K562 (cell line): ENCODE results near the gene PRICKLE2. TPM values are rescaled to one million over a fixed set of nuclear protein-coding genes. Genes with fewer than 3 reads are reported as not detected.

Experiments
- ATAC-seq: fragments of 200-7000 bp; cut with Tn5 transposase; 3 replicates; pipeline ENCODE4 v1.9.1; 2020; ENCODE audit warnings: moderate library complexity
- BruUV-seq: library from RNA; stranded (reverse); fragments of 400-500 nt; replicated peaks from 2 replicates; lab custom pipeline; 2021; lab: Mats Ljungman, UMichigan
- CTCF ChIA-PET: fragments of 300-600 bp; formaldehyde crosslinking; extraction: SDS; loops from one replicate; lab custom pipeline; 2021; ENCODE audit warnings: low intra/inter-chr PET ratio; lab: Yijun Ruan, JAX
- POLR2A ChIA-PET: fragments of 300-600, 350-650 bp; sonication (Branson Sonifier 250); formaldehyde crosslinking; extraction: SDS; loops from one replicate; lab custom pipeline; 2021; ENCODE audit warnings: antibody characterized with exemption, inconsistent platforms; lab: Yijun Ruan, JAX
- DNase-seq, 4 experiments: peaks; one replicate each; pipeline versions ENCODE4 v3.0.0 to v3.0.0-alpha.2; 2011 to 2018; ENCODE audit warnings: low spot score in 3 of 4, mixed read lengths in 3 of 4; ENCODE audit errors: extremely low read depth in 1 of 4
- FAIRE-seq: peaks from 2 replicates; lab custom pipeline; 2011; peaks lifted over from hg19 to GRCh38; lab: Jason Lieb, UNC
- H2AFZ ChIP-seq: 2 replicates; pipeline ENCODE4 v1.6.0; 2011; ENCODE audit warnings: low read depth, low read length, control low read depth, inconsistent platforms
- H3K27ac ChIP-seq: fragments of 200-600 bp; 3 replicates; pipeline ENCODE4 v1.8.0; 2011; ENCODE audit warnings: low read depth, mild to moderate bottlenecking, control low read depth, inconsistent platforms, low read length, moderate library complexity, mixed read lengths; ENCODE audit errors: extremely low read depth
- H3K27me3 ChIP-seq, 2 experiments: fragments of 300-600 bp in 1 of 2; 2 replicates in 1 of 2; 3 replicates in 1 of 2; pipeline versions ENCODE4 v1.6.0 to v1.8.0; 2011; ENCODE audit warnings: inconsistent platforms in 2 of 2, low read length in 2 of 2, mild to moderate bottlenecking in 1 of 2, mixed read lengths in 1 of 2, moderate library complexity in 1 of 2; ENCODE audit not compliant: control insufficient read depth in 2 of 2, insufficient read depth in 2 of 2
- H3K36me3 ChIP-seq: fragments of 300-600 bp; 3 replicates; pipeline ENCODE4 v1.8.0; 2011; ENCODE audit warnings: mild to moderate bottlenecking, low read length, inconsistent platforms; ENCODE audit not compliant: control insufficient read depth, insufficient read depth
- H3K4me1 ChIP-seq, 2 experiments: fragments of 200-600 bp in 1 of 2; replicated peaks in 1 of 2; 2 replicates in 1 of 2; 3 replicates in 1 of 2; pipeline versions ENCODE4 v1.5.1 to v1.8.0; 2011; ENCODE audit warnings: inconsistent platforms in 2 of 2, low read length in 2 of 2, mild to moderate bottlenecking in 1 of 2, mixed read lengths in 1 of 2, moderate library complexity in 1 of 2; ENCODE audit not compliant: control insufficient read depth in 2 of 2, insufficient read depth in 2 of 2
- H3K4me2 ChIP-seq: 2 replicates; pipeline ENCODE4 v1.6.1; 2011; ENCODE audit warnings: low read length, control low read depth, inconsistent platforms, mixed read lengths; ENCODE audit not compliant: insufficient read depth
- H3K4me3 ChIP-seq: fragments of 200-600 bp; sonication (generic), shearing (Covaris generic); 2 replicates; pipeline ENCODE4 v1.5.1; 2016; ENCODE audit warnings: control low read depth, inconsistent platforms
- H3K79me2 ChIP-seq: fragments of 200-600 bp; 3 replicates; pipeline ENCODE4 v1.8.0; 2011; ENCODE audit warnings: low read length, inconsistent platforms; ENCODE audit not compliant: control insufficient read depth, insufficient read depth
- H3K9ac ChIP-seq, 2 experiments: 2 replicates each; pipeline versions ENCODE4 v1.6.0 to v1.6.1; 2011; ENCODE audit warnings: low read depth in 2 of 2, low read length in 2 of 2, control low read depth in 1 of 2, inconsistent platforms in 1 of 2, mild to moderate bottlenecking in 1 of 2, mixed read lengths in 1 of 2; ENCODE audit not compliant: insufficient read depth in 1 of 2
- H3K9me1 ChIP-seq: one replicate; pipeline ENCODE4 v1.6.0; 2011; ENCODE audit warnings: inconsistent platforms, mild to moderate bottlenecking, low read length, moderate library complexity; ENCODE audit not compliant: control insufficient read depth, insufficient read depth
- H3K9me3 ChIP-seq: replicated peaks from 2 replicates; pipeline ENCODE4 v1.5.1; 2011; ENCODE audit warnings: low read depth, low read length, inconsistent platforms; ENCODE audit not compliant: control insufficient read depth, insufficient read depth
- H4K20me1 ChIP-seq: replicated peaks from 2 replicates; pipeline ENCODE4 v1.6.1; 2011; ENCODE audit warnings: low read length, inconsistent platforms, mixed read lengths; ENCODE audit not compliant: control insufficient read depth, insufficient read depth
- CREB3L1 ChIP-seq: fragments of 450-650 bp; IDR thresholded peaks from 2 replicates; pipeline ENCODE4 v1.6.1; 2014; ENCODE audit warnings: low read depth, mild to moderate bottlenecking, moderate library complexity, borderline replicate concordance
- HDAC3 ChIP-seq: fragments of 450-650 bp; IDR thresholded peaks from 2 replicates; pipeline ENCODE4 v1.6.1; 2018; ENCODE audit warnings: borderline replicate concordance, mild to moderate bottlenecking, moderate library complexity; ENCODE audit not compliant: partially characterized antibody
- ID3 ChIP-seq, 2 experiments: fragments of 250-450 bp in 1 of 2; fragments of 450-650 bp in 1 of 2; sonication (Bioruptor Pico) in 1 of 2; IDR thresholded peaks; 2 replicates each; pipeline versions ENCODE4 v1.6.1 to v1.8.0; 2016 to 2021; ENCODE audit warnings: mild to moderate bottlenecking in 2 of 2, moderate library complexity in 2 of 2, missing compliant biosample characterization in 1 of 2, missing genetic modification characterization in 1 of 2
- L3MBTL2 ChIP-seq: fragments of 450-650 bp; IDR thresholded peaks from 2 replicates; pipeline ENCODE4 v1.6.1; 2016; ENCODE audit warnings: mild to moderate bottlenecking, moderate library complexity
- MAFK ChIP-seq: IDR thresholded peaks from 2 replicates; pipeline ENCODE4 v1.6.1; 2011; ENCODE audit warnings: low read length, improper control_type of control experiment
- MYC ChIP-seq, 2 experiments: fragments of 250-450 bp in 1 of 2; sonication (Bioruptor Pico) in 1 of 2; IDR thresholded peaks; 2 replicates each; pipeline versions ENCODE4 v1.5.1 to v1.6.1; 2012 to 2021; ENCODE audit warnings: low read depth in 2 of 2, borderline replicate concordance in 1 of 2, improper control_type of control experiment in 1 of 2, low read length in 1 of 2, mild to moderate bottlenecking in 1 of 2, moderate library complexity in 1 of 2
- NFRKB ChIP-seq: fragments of 450-650 bp; IDR thresholded peaks from 2 replicates; pipeline ENCODE4 v1.6.1; 2016; ENCODE audit warnings: low read depth
- PHF21A ChIP-seq: fragments of 450-650 bp; IDR thresholded peaks from 2 replicates; pipeline ENCODE4 v1.6.1; 2017; ENCODE audit warnings: low read depth, borderline replicate concordance
- RHOXF2B ChIP-seq: fragments of 250-450 bp; sonication (Bioruptor Pico); conservative IDR thresholded peaks from 2 replicates; pipeline ENCODE4 v1.5.1; 2021
- RNF2 ChIP-seq: sonication (generic); IDR thresholded peaks from 2 replicates; pipeline ENCODE4 v1.6.1; 2016
- TGIF2 ChIP-seq: sonication (generic); formaldehyde crosslinking; IDR thresholded peaks from 2 replicates; pipeline ENCODE4 v1.8.1; 2022; ENCODE audit warnings: mild to moderate bottlenecking, missing genetic modification reagents, moderate library complexity
- WHSC1 ChIP-seq: IDR thresholded peaks from one replicate; pipeline ENCODE4 v1.6.1; 2012; ENCODE audit warnings: low read length, control low read depth, inconsistent platforms
- YY1 ChIP-seq, 3 experiments: IDR thresholded peaks; 2 replicates each; pipeline ENCODE4 v1.6.1; 2011; ENCODE audit warnings: low read length in 2 of 3, mild to moderate bottlenecking in 2 of 3, moderate library complexity in 2 of 3, borderline replicate concordance in 1 of 3, control low read depth in 1 of 3, low read depth in 1 of 3; ENCODE audit not compliant: insufficient read depth in 3 of 3, insufficient replicate concordance in 2 of 3, control insufficient read depth in 1 of 3, insufficient read length in 1 of 3; ENCODE audit errors: extremely low read depth in 1 of 3
- ZNF174 ChIP-seq: fragments of 250-450 bp; sonication (Bioruptor Pico); IDR thresholded peaks from 2 replicates; pipeline ENCODE4 v1.4.0; 2020; ENCODE audit warnings: mild to moderate bottlenecking
- ZNF316 ChIP-seq: fragments of 450-650 bp; IDR thresholded peaks from 2 replicates; pipeline ENCODE4 v1.6.1; 2016
- ZNF764 ChIP-seq: fragments of 250-450 bp; sonication (Bioruptor Pico); IDR thresholded peaks from 2 replicates; pipeline ENCODE4 v1.4.0; 2020; ENCODE audit warnings: low read depth, mild to moderate bottlenecking, moderate library complexity
- WGBS: fragments of 100-300 bp; shearing (Covaris generic); methylation state at CpG from one replicate; pipeline ENCODE4 v1.1.6; 2016; ENCODE audit warnings: low coverage, mixed read lengths; ENCODE audit not compliant: insufficient coverage; ENCODE audit errors: missing lambda C conversion rate; 5-methylcytosine and 5-hydroxymethylcytosine counted together
- in situ Hi-C: fragments of 300-500 bp; cut with MboI; formaldehyde crosslinking; loops from 4 replicates; pipeline ENCODE4 v1.15.0; 2018; ENCODE audit warnings: inconsistent platforms, mixed read lengths
- intact Hi-C: fragments of 100-400 bp; cut with micrococcal nuclease; formaldehyde crosslinking; loops from 2 replicates; pipeline ENCODE4 v1.14.2; 2022
- polyA plus RNA-seq, 8 experiments: library from polyadenylated mRNA; depleted of rRNA in 4 of 8; stranded (reverse) in 5 of 8; unstranded in 3 of 8; fragments of >200 nt; fragmentation: Nextera tagmentation in 2 of 8; fragmentation: Illumina TruSeq in 1 of 8; extraction: Ambion mirVana in 2 of 8; extraction: Trizol in 1 of 8; gene quantifications; 2 replicates each; pipeline versions ENCODE4 v1.2.1 to v1.2.3, GENCODE V29; 2011 to 2014; ENCODE audit warnings: inconsistent platforms in 1 of 8, missing spikeins in 1 of 8
- total RNA-seq, 7 experiments: library from RNA; depleted of rRNA in 6 of 7; stranded (reverse); fragments of >200 nt in 6 of 7; fragmentation: Illumina TruSeq in 2 of 7; extraction: Trizol in 2 of 7; gene quantifications; 2 replicates each; pipeline versions ENCODE4 v1.2.1 to v1.2.3, GENCODE V29; 2011 to 2021; ENCODE audit warnings: low replicate concordance in 1 of 7
- TF ChIP-seq, protein P1 (sequence below): IDR thresholded peaks from 2 replicates; pipeline ENCODE4 v1.6.1; 2011; ENCODE audit warnings: borderline replicate concordance, low read depth, mild to moderate bottlenecking, moderate library complexity, low read length; ENCODE audit not compliant: insufficient read depth, poor library complexity, severe bottlenecking
- TF ChIP-seq, protein P2 (sequence below): fragments of 450-650 bp; formaldehyde crosslinking; IDR thresholded peaks from 2 replicates; pipeline ENCODE4 v1.4.0; 2022; ENCODE audit warnings: mild to moderate bottlenecking, moderate library complexity

The PRICKLE2 gene
- total and polyA plus RNA-seq, 9 of the 15 experiments (the other 6 are each of a cell fraction or from before 2014, with no cell fraction given), result 0.07 to 0.09 TPM; not detected in 7

DNA sequence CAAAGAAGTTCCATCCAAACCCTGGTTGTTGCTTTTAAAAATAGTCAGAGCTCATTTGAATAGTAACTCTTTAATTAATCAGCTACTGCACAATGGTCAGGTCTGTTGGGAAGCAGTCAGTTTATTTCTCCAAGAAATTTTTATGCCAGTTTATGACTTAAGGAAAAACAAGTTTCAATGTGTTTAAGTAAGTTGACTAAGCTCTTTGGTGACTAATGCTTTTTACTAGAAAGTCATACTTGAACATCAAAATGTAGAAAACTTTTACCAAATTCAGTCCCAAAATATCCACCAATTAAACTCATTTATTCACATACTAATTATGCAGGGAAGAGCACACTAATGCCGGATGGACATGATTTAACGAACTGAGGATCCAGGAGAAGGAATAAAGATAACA lies 22.1 kb downstream of the PRICKLE2 start:
- Histone ChIP-seq H3K79me2 (no peaks in the 10 kb centered on the region), H4K20me1 (no peaks in the 10 kb centered on the region), H2AFZ (no peak overlapping the region), H3K4me3 (no peak overlapping the region), H3K4me1 (no peaks in the 10 kb centered on the region), H3K9me3 (no peaks in the 10 kb centered on the region), H3K36me3 (no peaks in the 10 kb centered on the region), H3K9ac (no peak overlapping the region), H3K27me3 (peaks cover 0 to 5% of the 10 kb centered on the region in 2 experiments; a peak in 2 of 5 replicates), H3K4me2 (no peak overlapping the region), H3K27ac (no peak overlapping the region), H3K9me1 (no peaks in the 10 kb centered on the region)
- ATAC-seq, result no peak
- BruUV-seq, result no TSS peak
- ChIA-PET CTCF (no interaction called here), POLR2A (no interaction called here)
- TF ChIP-seq ZNF316, result no peak
- TF ChIP-seq NFRKB, result no peak
- TF ChIP-seq TGIF2 (CRISPR knock-in tag), result no peak
- TF ChIP-seq PHF21A, result no peak
- TF ChIP-seq CREB3L1, result no peak
- TF ChIP-seq L3MBTL2, result no peak
- TF ChIP-seq HDAC3, result no peak
- no peak for TF ChIP-seq MAFK
- no peak for TF ChIP-seq ZNF174
- TF ChIP-seq, protein P1, sequence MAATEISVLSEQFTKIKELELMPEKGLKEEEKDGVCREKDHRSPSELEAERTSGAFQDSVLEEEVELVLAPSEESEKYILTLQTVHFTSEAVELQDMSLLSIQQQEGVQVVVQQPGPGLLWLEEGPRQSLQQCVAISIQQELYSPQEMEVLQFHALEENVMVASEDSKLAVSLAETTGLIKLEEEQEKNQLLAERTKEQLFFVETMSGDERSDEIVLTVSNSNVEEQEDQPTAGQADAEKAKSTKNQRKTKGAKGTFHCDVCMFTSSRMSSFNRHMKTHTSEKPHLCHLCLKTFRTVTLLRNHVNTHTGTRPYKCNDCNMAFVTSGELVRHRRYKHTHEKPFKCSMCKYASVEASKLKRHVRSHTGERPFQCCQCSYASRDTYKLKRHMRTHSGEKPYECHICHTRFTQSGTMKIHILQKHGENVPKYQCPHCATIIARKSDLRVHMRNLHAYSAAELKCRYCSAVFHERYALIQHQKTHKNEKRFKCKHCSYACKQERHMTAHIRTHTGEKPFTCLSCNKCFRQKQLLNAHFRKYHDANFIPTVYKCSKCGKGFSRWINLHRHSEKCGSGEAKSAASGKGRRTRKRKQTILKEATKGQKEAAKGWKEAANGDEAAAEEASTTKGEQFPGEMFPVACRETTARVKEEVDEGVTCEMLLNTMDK, result no peak
- TF ChIP-seq WHSC1, result no peak
- no peak for TF ChIP-seq MYC (IDR thresholded peaks at IDR 0.05; ENCODE audit: low read depth, low read length)
- TF ChIP-seq MYC (CRISPR knock-in tag; IDR thresholded peaks at IDR 0.05; ENCODE audit: borderline replicate concordance, low read depth), result no peak
- no peak for TF ChIP-seq YY1 (IDR thresholded peaks at IDR 0.05; ENCODE audit: borderline replicate concordance in 1 of 3, control insufficient read depth in 1 of 3, extremely low read depth in 1 of 3, insufficient read depth in 3 of 3, insufficient read length in 1 of 3, insufficient replicate concordance in 2 of 3, low read depth in 1 of 3, low read length in 2 of 3)
- no peak for TF ChIP-seq ZNF764 (CRISPR knock-in tag)
- TF ChIP-seq, protein P2, sequence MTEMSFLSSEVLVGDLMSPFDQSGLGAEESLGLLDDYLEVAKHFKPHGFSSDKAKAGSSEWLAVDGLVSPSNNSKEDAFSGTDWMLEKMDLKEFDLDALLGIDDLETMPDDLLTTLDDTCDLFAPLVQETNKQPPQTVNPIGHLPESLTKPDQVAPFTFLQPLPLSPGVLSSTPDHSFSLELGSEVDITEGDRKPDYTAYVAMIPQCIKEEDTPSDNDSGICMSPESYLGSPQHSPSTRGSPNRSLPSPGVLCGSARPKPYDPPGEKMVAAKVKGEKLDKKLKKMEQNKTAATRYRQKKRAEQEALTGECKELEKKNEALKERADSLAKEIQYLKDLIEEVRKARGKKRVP (CRISPR knock-in tag), result no peak
- no peak for TF ChIP-seq ID3 (CRISPR knock-in tag; IDR thresholded peaks at IDR 0.05)
- TF ChIP-seq ID3 (tag; IDR thresholded peaks at IDR 0.05), result no peak
- TF ChIP-seq RNF2, result no peak
- no peak for TF ChIP-seq RHOXF2B
- no peak for DNase-seq
- no peak for FAIRE-seq
- in situ Hi-C loops (no loop called here), intact Hi-C loops (no loop called here)
- 0% methylated on average over 1 of the region's 2 CpGs for WGBS
